H1 (cell line): ENCODE data around the gene LRRC42.

Experiments used
- CBX5 ChIP-seq: fragments of 300-800, 300-1000 bp; sonication (generic); IDR thresholded peaks from 2 replicates; pipeline ENCODE4 v1.7.1; 2016; ENCODE audit warnings: antibody characterized with exemption, low read length, low read depth
- CREB1 ChIP-seq: IDR thresholded peaks from 2 replicates; pipeline ENCODE4 v1.6.1; 2012; ENCODE audit warnings: inconsistent platforms
- CTCF ChIP-seq, 3 experiments: IDR thresholded peaks; 1 replicate in 2 of 3; 2 replicates in 1 of 3; pipeline versions ENCODE4 v1.5.1 to v1.6.1; 2011; ENCODE audit warnings: low read length in 3 of 3, mild to moderate bottlenecking in 3 of 3, inconsistent platforms in 2 of 3, low read depth in 1 of 3, moderate library complexity in 1 of 3; ENCODE audit not compliant: insufficient read depth in 1 of 3; ENCODE audit errors: control extremely low read depth in 1 of 3
- EZH2 ChIP-seq: fragments of 200-600 bp; sonication (generic); IDR thresholded peaks from 2 replicates; pipeline ENCODE4 v1.7.1; 2012; ENCODE audit warnings: low read depth, mild to moderate bottlenecking, moderate library complexity, low read length, inconsistent platforms; ENCODE audit not compliant: severe bottlenecking
- HDAC2 ChIP-seq, 2 experiments: fragments of 300-600 bp in 1 of 2; sonication (generic) in 1 of 2; IDR thresholded peaks; 2 replicates each; pipeline ENCODE4 v1.6.1; 2011 to 2012; ENCODE audit warnings: low read depth in 2 of 2, low read length in 2 of 2, mild to moderate bottlenecking in 2 of 2, moderate library complexity in 2 of 2, borderline replicate concordance in 1 of 2, inconsistent platforms in 1 of 2
- JUND ChIP-seq: IDR thresholded peaks from 2 replicates; pipeline ENCODE4 v1.6.1; 2011; ENCODE audit warnings: mild to moderate bottlenecking, improper control_type of control experiment, low read length
- MAFK ChIP-seq: IDR thresholded peaks from 2 replicates; pipeline ENCODE4 v1.6.1; 2012; ENCODE audit warnings: low read depth, mild to moderate bottlenecking, improper control_type of control experiment, low read length
- POLR2A ChIP-seq, 2 experiments: IDR thresholded peaks; 1 replicate in 1 of 2; 2 replicates in 1 of 2; pipeline ENCODE4 v1.6.1; 2011; ENCODE audit warnings: low read depth in 2 of 2, low read length in 2 of 2, mild to moderate bottlenecking in 2 of 2; ENCODE audit errors: control extremely low read depth in 1 of 2
- RAD21 ChIP-seq, 2 experiments: IDR thresholded peaks in 1 of 2; conservative IDR thresholded peaks in 1 of 2; 2 replicates each; pipeline ENCODE4 v1.6.1; 2011; ENCODE audit warnings: low read depth in 2 of 2, low read length in 2 of 2, improper control_type of control experiment in 1 of 2, inconsistent platforms in 1 of 2, mild to moderate bottlenecking in 1 of 2, moderate library complexity in 1 of 2
- RFX5 ChIP-seq: IDR thresholded peaks from 2 replicates; pipeline ENCODE4 v1.6.1; 2011; ENCODE audit warnings: low read depth, low read length, improper control_type of control experiment, borderline replicate concordance
- RNF2 ChIP-seq: fragments of 200-900, 300-1000 bp; sonication (generic); IDR thresholded peaks from 2 replicates; pipeline ENCODE4 v1.7.1; 2016; ENCODE audit warnings: borderline replicate concordance, low read depth, mild to moderate bottlenecking, antibody characterized with exemption, low read length; ENCODE audit not compliant: poor library complexity, severe bottlenecking; ENCODE audit errors: missing control alignments
- TEAD4 ChIP-seq: IDR thresholded peaks from 2 replicates; pipeline ENCODE4 v1.6.1; 2012; ENCODE audit warnings: low read depth, low read length, inconsistent platforms, mixed read lengths
- USF2 ChIP-seq: IDR thresholded peaks from 2 replicates; pipeline ENCODE4 v1.6.1; 2011; ENCODE audit warnings: low read length, improper control_type of control experiment
- YY1 ChIP-seq: IDR thresholded peaks from 2 replicates; pipeline ENCODE4 v1.6.1; 2011; ENCODE audit warnings: low read depth, mild to moderate bottlenecking, low read length

GRCh38 chr1:53967409-53968124 is 21.4 kb downstream of the LRRC42 start:
- TF ChIP-seq USF2: no peak
- TF ChIP-seq HDAC2 (IDR thresholded peaks at IDR 0.05; ENCODE audit: borderline replicate concordance in 1 of 2, low read depth in 2 of 2, low read length in 2 of 2): no peak
- TF ChIP-seq RAD21 (IDR thresholded peaks at IDR 0.05 in 1 of 2, conservative IDR thresholded peaks at IDR 0.05 in 1 of 2; ENCODE audit: low read depth in 2 of 2, low read length in 2 of 2): no peak
- TF ChIP-seq RNF2: no peak
- TF ChIP-seq POLR2A (IDR thresholded peaks at IDR 0.05; ENCODE audit: control extremely low read depth in 1 of 2, low read depth in 2 of 2, low read length in 2 of 2): no peak
- no peak for TF ChIP-seq RFX5
- TF ChIP-seq CTCF (IDR thresholded peaks at IDR 0.05; ENCODE audit: control extremely low read depth in 1 of 3, insufficient read depth in 1 of 3, low read depth in 1 of 3, low read length in 3 of 3): no peak
- no peak for TF ChIP-seq CBX5
- no peak for TF ChIP-seq YY1
- no peak for TF ChIP-seq JUND
- TF ChIP-seq TEAD4: no peak
- no peak for TF ChIP-seq CREB1
- TF ChIP-seq MAFK: no peak
- no peak for TF ChIP-seq EZH2
